Parathyroid adenoma (tissue), 2 donors: Measurements from ENCODE around the gene JCHAIN.

Experiments
- H2AFZ ChIP-seq: fragments of 300-600 bp; sonication (generic); one replicate; pipeline ENCODE4 v1.7.0; 2017; ENCODE audit warnings: antibody characterized with exemption, mild to moderate bottlenecking
- H3K27ac ChIP-seq: fragments of 300-600 bp; sonication (generic); one replicate; pipeline ENCODE4 v1.7.0; 2017
- H3K27me3 ChIP-seq: fragments of 300-600 bp; sonication (generic); one replicate; pipeline ENCODE4 v1.7.0; 2017; ENCODE audit warnings: low read length; ENCODE audit not compliant: control insufficient read depth, insufficient read depth
- H3K36me3 ChIP-seq: fragments of 300-600 bp; sonication (generic); one replicate; pipeline ENCODE4 v1.7.0; 2017; ENCODE audit warnings: low read length; ENCODE audit not compliant: control insufficient read depth, insufficient read depth
- H3K4me1 ChIP-seq: fragments of 300-600 bp; sonication (generic); one replicate; pipeline ENCODE4 v1.7.0; 2017; ENCODE audit warnings: control low read depth
- H3K4me2 ChIP-seq: fragments of 300-600 bp; sonication (generic); one replicate; pipeline ENCODE4 v1.7.0; 2017; ENCODE audit warnings: low read length
- H3K4me3 ChIP-seq: fragments of 300-600 bp; sonication (generic); one replicate; pipeline ENCODE4 v1.7.0; 2017; ENCODE audit warnings: low read depth, low read length
- H3K79me2 ChIP-seq: fragments of 300-600 bp; sonication (generic); one replicate; pipeline ENCODE4 v1.7.0; 2017; ENCODE audit warnings: control low read depth
- H3K9ac ChIP-seq: fragments of 300-600 bp; sonication (generic); one replicate; pipeline ENCODE4 v1.7.0; 2017; ENCODE audit warnings: mild to moderate bottlenecking
- H3K9me3 ChIP-seq: fragments of 300-600 bp; sonication (generic); one replicate; pipeline ENCODE4 v1.7.0; 2017; ENCODE audit warnings: low read length; ENCODE audit not compliant: control insufficient read depth
- TF ChIP-seq, protein P1 (sequence below): fragments of 300-600 bp; sonication (generic); IDR thresholded peaks from one replicate; pipeline ENCODE4 v1.7.0; 2017; ENCODE audit warnings: antibody characterized with exemption, mild to moderate bottlenecking
- donor health status: primary hyperparathyroidism.

The JCHAIN gene

DNA sequence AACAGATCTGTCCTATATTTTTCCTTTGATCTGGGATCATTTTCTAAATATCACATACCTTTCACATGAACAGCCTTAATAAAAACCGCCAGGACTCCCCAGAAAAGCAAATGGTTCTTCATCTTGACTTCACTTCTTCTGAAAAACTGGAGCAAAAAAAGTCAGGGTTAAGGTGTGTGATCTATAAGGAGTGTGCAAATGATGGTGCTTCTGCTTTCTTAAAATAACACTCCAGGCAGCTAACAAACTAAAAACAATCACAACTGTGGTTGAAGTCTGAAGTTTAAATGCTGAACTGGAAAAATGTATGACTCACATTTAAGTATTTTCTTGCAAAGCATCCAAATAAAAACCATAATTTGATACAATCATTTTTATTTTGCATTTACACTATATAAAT, at the start of gene JCHAIN:
Gene JCHAIN (minus strand): TSS at position 140 of the 400 bp plus-strand sequence. CDS start 18 bp downstream, at position 122.
- no peaks in the 10 kb centered on the region for H3K9me3 ChIP-seq
- H2AFZ ChIP-seq, result no peak within 1 kb of the TSS
- H3K4me1 ChIP-seq, result no peaks in the 10 kb centered on the region
- H3K79me2 ChIP-seq, result no peaks in the 10 kb centered on the region
- no peaks in the 10 kb centered on the region for H3K27me3 ChIP-seq
- TF ChIP-seq, protein P1, sequence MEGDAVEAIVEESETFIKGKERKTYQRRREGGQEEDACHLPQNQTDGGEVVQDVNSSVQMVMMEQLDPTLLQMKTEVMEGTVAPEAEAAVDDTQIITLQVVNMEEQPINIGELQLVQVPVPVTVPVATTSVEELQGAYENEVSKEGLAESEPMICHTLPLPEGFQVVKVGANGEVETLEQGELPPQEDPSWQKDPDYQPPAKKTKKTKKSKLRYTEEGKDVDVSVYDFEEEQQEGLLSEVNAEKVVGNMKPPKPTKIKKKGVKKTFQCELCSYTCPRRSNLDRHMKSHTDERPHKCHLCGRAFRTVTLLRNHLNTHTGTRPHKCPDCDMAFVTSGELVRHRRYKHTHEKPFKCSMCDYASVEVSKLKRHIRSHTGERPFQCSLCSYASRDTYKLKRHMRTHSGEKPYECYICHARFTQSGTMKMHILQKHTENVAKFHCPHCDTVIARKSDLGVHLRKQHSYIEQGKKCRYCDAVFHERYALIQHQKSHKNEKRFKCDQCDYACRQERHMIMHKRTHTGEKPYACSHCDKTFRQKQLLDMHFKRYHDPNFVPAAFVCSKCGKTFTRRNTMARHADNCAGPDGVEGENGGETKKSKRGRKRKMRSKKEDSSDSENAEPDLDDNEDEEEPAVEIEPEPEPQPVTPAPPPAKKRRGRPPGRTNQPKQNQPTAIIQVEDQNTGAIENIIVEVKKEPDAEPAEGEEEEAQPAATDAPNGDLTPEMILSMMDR, result no peak
- H3K9ac ChIP-seq, result no peak within 1 kb of the TSS
- no peak within 1 kb of the TSS for H3K4me3 ChIP-seq
- no peak within 1 kb of the TSS for H3K27ac ChIP-seq
- H3K36me3 ChIP-seq, result no peaks in the 10 kb centered on the region
- H3K4me2 ChIP-seq, result no peak within 1 kb of the TSS

- Histone ChIP-seq H3K9ac (no peak overlapping the region), H3K4me3 (no peak overlapping the region), H3K9me3 (no peaks in the 10 kb centered on the region), H3K36me3 (no peaks in the 10 kb centered on the region), H2AFZ (no peak overlapping the region), H3K4me2 (no peak overlapping the region), H3K79me2 (peaks cover 5% of the 10 kb centered on the region), H3K4me1 (no peaks in the 10 kb centered on the region), H3K27me3 (no peaks in the 10 kb centered on the region), H3K27ac (no peak overlapping the region)
- TF ChIP-seq, protein P1, result no peak
Measured at GRCh38 chr4:70715097-70715496, 48.8 kb upstream of the JCHAIN start.

GRCh38 chr4:70714079-70714887, 48.0 kb upstream of the JCHAIN start:
- Histone ChIP-seq H3K4me1 (no peaks in the 10 kb centered on the region), H3K27me3 (no peaks in the 10 kb centered on the region), H3K4me2 (no peak overlapping the region), H3K9ac (no peak overlapping the region), H3K27ac (no peak overlapping the region), H3K4me3 (no peak overlapping the region), H3K36me3 (no peaks in the 10 kb centered on the region), H2AFZ (no peak overlapping the region), H3K79me2 (peaks cover 5% of the 10 kb centered on the region), H3K9me3 (no peaks in the 10 kb centered on the region)
- TF ChIP-seq, protein P1, result no peak

DNA sequence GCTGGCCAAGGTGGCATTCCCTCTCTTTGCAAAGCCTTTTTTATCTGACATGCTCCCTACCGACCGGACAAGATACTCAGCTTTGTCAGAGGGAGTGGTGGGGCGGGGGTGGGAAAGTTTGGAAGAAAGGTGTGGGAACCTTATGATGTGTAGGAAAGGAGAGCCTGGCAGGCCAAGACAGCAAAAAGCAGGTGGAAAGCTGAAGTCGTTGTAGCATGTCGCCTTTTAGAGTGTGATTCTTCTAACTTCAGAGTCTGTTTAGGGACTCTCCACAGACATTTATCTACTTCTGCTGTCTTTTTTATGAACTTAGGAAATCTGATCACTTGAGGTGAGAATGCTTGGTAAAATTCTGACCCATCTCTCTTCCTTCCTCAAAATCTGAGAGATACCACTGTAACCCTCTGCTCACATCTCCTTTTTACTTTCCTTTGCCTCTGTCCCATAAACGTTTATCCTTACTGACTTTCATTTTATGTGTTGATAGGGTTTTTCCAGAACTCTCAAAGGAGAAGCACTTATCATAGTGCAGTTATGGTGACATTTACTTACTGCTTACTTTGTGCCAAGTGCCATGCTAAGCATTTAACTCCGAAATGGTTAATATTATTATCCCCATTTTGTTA, 47.3 kb upstream of the JCHAIN start:
- Histone ChIP-seq H3K4me2 (no peak overlapping the region), H3K4me3 (no peak overlapping the region), H2AFZ (no peak overlapping the region), H3K4me1 (no peaks in the 10 kb centered on the region), H3K9ac (no peak overlapping the region), H3K27me3 (no peaks in the 10 kb centered on the region), H3K36me3 (no peaks in the 10 kb centered on the region), H3K27ac (no peak overlapping the region), H3K9me3 (no peaks in the 10 kb centered on the region), H3K79me2 (peaks cover 5% of the 10 kb centered on the region)
- TF ChIP-seq, protein P1, result no peak
